GM12864 (cell line): ENCODE measurements around the gene TMEM238.

Source experiments
- DNase-seq: peaks from one replicate; pipeline ENCODE4 v3.0.0-alpha.2; 2011; ENCODE audit warnings: low read depth
- H3K4me3 ChIP-seq: 2 replicates; pipeline ENCODE4 v1.5.1; 2011; ENCODE audit warnings: mild to moderate bottlenecking, low read depth, low read length, control low read depth
- TF ChIP-seq, protein P1 (sequence below): IDR thresholded peaks from 2 replicates; pipeline ENCODE4 v1.5.1; 2011; ENCODE audit warnings: low read depth, mild to moderate bottlenecking, moderate library complexity, low read length, control low read depth, inconsistent platforms; ENCODE audit errors: missing control alignments

TMEM238 gene

DNA sequence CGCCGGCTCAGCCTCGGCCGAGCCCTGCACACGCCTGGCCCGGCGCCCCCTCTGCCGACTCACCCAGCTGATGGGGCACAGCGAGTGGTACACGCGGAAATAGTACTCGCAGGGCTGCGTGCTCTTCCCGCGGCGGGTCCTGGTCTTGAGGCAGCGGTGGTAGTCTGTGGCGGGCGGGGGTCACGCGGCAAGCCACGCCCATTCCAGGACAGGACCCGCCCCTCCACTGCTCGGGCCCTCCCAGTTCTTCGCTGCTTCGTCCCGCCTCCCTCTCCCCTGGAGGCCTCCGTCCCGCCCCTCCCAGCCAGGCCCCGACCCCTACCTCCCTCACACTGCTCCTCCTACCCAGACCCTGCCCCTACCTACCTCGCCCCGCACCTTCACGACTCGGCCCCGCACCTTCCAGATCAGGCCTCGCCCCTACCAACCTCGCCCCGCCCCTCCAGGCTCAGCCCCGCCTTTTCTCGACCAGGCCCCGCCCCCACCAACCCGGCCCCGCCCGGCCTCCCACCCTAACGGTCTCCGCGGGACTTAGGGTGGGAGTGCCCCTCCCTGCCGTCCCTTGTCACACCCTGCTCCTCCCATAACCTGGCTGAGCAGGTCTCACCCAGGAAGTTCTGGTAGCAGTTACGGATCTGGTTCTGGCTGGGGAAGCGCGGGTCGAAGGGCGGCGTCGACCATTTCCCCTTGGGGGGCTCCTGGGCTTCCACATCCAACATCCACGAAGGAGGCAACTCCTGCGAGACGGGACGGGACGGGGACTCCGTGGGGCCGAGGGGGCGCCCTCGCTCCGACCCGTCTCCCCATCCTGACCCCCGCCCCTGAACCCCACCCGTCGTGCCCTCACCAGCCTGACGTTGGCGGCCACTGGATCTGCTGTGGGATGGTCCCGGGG lies 30.0 kb downstream of the TMEM238 start:
- TF ChIP-seq, protein P1, sequence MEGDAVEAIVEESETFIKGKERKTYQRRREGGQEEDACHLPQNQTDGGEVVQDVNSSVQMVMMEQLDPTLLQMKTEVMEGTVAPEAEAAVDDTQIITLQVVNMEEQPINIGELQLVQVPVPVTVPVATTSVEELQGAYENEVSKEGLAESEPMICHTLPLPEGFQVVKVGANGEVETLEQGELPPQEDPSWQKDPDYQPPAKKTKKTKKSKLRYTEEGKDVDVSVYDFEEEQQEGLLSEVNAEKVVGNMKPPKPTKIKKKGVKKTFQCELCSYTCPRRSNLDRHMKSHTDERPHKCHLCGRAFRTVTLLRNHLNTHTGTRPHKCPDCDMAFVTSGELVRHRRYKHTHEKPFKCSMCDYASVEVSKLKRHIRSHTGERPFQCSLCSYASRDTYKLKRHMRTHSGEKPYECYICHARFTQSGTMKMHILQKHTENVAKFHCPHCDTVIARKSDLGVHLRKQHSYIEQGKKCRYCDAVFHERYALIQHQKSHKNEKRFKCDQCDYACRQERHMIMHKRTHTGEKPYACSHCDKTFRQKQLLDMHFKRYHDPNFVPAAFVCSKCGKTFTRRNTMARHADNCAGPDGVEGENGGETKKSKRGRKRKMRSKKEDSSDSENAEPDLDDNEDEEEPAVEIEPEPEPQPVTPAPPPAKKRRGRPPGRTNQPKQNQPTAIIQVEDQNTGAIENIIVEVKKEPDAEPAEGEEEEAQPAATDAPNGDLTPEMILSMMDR: no peak
- no peak for DNase-seq
- H3K4me3 ChIP-seq: peak overlapping the region; percentile 32

DNA sequence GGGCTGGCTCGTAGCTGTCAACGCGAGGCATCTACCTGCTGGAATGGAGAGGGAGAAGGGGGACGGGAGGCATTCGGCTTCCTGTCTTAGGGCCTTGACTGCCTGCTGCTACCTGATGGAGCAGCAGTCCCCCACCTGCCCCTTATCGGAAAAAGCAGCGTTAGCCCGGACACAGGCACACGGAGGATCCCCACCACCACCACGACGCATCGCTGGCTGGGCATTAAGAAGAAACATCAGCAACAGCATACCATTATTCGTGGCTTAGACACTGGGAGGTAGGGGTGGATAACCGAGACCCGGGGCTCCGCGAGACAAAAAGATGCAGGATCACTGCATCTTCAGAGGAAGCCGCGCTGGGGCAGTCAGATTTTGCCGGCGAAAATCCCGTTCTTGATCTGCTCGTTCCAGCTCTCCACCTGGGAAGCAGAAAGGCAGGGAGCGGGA lies 30.7 kb downstream of the TMEM238 start:
- H3K4me3 ChIP-seq: no peak overlapping the region
- TF ChIP-seq, protein P1: no peak
- no peak for DNase-seq

DNA sequence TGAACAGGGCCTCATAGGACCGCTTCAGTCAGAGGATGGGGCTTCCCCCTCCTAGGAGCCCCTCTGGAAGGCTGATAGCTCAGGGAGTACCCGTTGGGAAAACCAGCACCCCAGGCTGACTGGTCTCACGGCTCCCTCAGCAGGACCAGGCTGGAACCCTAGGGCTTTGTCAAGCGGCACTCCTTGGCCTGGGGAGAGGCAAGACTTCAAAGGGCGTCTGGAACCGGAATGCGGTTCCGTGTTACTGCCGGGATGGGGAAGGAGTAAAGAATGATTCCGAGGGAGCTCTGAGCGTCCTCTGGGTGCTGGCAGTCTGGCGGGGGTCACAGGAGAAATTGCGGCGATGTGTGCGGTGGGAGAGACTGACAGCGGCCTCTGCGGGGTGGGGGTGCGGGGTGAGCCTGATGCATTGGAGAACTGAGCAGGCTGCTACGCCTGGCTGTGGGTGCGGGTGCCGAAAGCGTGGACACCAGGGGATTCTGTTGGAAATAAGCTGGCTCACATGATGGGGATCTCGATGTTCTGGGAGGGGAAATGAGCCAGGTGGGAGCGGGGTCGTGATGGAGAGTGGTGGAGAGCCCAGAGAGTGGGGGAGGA lies 31.4 kb downstream of the TMEM238 start:
- TF ChIP-seq, protein P1: no peak
- no peak for DNase-seq
- no peak overlapping the region for H3K4me3 ChIP-seq

DNA sequence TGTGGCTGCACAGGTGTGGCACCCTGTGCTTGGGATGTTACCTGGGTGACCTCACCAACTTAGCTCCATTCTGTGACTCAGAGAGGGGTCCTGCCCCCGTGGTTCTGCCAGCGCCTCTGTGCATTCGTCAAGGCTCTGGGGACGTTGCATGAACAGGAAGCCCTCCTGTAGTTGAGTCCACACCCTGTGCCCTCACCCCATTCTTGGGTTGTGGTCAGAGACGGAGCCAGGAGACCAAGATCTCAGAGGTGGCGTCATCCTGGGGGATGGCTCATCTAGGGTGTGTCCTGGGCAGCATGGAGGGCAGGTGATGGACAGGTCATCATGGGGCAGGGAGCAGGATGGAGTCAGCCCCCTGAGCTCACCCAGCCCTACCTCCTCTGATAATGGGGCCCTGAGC lies 32.1 kb downstream of the TMEM238 start:
- no peak overlapping the region for H3K4me3 ChIP-seq

DNA sequence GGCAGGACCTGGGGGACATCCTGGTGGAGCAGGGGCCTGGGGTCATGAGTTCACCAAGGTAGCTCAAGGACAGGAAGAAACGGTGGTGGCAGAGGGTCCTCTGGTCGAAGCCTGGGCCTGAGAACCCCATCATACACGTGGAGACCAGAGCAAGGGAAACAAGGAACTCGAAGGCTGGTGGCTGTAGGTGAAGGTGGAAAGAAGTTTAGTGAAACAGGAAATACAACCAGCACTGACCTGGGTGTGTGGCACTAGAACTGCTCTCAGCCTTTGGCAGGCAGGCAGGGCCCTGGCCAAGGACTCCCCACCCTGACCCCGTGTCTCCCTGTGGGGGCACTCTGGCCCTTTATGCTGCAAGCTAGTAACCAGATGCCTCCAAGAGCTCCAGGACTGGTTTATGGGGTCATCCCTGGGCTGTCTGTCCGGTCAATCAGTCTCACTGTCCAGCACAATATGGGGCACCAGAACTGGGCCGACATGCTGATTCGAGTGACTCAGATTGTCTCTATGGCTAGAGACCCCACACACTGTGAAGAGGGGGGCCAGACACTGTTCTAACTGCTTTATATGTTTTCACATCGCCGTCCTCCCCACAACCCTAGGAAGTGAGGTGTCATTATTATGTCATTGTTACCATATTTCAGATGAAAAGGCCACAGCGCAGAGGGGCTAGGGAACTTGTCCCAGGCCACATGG lies 33.3 kb downstream of the TMEM238 start:
- no peak for DNase-seq
- H3K4me3 ChIP-seq: no peak overlapping the region
- TF ChIP-seq, protein P1: no peak

More for the DNA sequence above, 32.1 kb downstream of the TMEM238 start:
- TF ChIP-seq, protein P1: no peak
- no peak for DNase-seq

DNA sequence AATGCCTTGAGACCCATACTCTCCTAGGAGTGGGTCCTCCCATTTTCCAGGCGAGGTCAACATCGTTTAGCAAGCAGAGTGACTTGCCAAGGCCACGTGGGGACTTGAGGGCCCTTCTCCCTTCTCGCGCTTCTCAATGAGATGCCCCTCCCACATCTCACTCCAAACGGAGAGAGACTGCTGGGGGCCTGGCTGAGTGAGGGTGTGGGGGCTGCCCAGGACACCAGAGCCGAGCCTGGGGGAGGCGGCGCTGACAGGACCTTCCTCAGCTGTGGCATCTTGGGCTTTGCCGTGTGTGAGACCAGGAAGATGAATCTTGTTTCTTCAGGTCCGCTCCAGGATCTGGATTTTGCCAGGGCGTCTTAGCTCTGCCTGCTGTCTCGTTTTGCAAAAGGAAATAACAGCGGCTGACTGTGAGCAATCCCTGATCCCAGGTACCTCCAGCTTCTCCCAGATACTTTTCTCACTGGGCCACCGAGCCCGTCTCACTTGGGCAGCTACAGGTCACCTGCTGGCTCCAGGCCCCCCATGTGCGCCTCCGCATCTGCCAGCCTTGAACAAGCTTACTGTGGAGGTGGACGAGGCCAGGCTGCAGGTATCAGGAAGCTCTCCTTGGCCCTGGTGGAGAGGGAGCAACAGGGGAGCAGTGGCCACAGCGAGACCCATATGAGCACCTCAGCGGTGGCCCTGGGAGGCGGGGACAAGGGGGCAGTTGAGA lies 35.6 kb downstream of the TMEM238 start:
- no peak overlapping the region for H3K4me3 ChIP-seq
- DNase-seq: no peak
- TF ChIP-seq, protein P1: no peak
